SH-SY5Y (cell line): Measurements from ENCODE around the gene ELOVL3.

Source experiments
- GATA2 ChIP-seq: IDR thresholded peaks from 2 replicates; pipeline ENCODE4 v1.6.1; 2011; ENCODE audit warnings: mild to moderate bottlenecking, low read depth, low read length
- GATA3 ChIP-seq: IDR thresholded peaks from 2 replicates; pipeline ENCODE4 v1.6.1; 2011; ENCODE audit warnings: low read depth, mild to moderate bottlenecking, low read length, moderate library complexity

DNA sequence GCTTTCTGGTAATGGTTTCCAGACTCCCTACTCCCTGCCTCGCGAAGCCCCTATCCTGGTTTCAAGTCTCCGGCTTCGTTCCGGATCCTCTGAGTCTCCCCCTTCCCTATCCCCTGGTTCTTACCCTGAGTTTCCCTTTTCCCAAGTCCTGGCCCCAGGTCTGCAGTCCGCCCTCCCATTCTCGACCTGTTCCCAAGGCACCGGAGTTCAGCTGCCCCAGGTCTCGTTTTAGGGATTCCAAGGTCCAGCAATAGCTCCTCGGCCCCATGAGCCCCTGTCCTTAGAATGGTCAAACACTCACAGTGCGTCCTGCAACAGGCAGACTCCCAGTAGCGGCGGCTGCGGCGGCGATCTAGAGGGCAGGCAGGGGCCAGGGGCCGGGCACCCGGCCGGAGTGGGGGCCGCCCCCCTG is 14.9 kb downstream of the ELOVL3 start:
- TF ChIP-seq GATA3 (no peak), GATA2 (no peak)
